ENCODE measurements around the gene VMAC. TPM values are rescaled to one million over a fixed set of nuclear protein-coding genes. Genes with fewer than 3 reads are reported as not detected.
A peak's percentile ranks its signal among the peaks of the same experiment; 100 is the strongest.

Gene VMAC
- total RNA-seq, 2 donors from 2014 or later: 24.6 TPM

DNA sequence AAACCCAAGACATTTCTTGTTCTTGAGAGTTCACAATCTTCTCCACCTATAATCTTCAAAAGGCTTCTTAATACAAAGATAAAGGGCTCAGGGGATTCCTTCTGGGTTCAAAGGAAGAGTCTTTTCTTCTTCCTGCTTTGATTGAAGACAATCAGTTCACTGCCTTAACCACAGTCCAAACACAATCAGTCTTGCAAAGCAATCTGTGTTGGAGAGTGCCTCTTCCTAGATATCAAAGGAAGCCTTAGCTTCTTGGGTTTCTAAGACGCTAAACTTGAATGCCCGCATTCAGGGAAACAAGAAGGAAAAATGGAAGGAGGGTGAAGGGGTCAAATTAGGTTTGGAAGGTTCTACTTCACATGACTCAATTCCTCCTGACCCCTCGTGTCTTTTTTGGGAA lies 46.1 kb downstream of the VMAC start:
- H3K9me3 ChIP-seq (ENCODE audit: control insufficient read depth, low read length, poor library complexity, severe bottlenecking): no peaks in the 10 kb centered on the region
- Mint-ChIP-seq H3K27me3 (no peaks in the 10 kb centered on the region), H3K27ac (peak overlapping the region; percentile 97), H3K36me3 (ENCODE audit: low read depth) (no peaks in the 10 kb centered on the region), H3K4me3 (peak overlapping the region; percentile 87), H3K4me1 (peaks cover 69% of the 10 kb centered on the region)
- peak; percentile 41 for ATAC-seq
- DNase-seq: no peak

DNA sequence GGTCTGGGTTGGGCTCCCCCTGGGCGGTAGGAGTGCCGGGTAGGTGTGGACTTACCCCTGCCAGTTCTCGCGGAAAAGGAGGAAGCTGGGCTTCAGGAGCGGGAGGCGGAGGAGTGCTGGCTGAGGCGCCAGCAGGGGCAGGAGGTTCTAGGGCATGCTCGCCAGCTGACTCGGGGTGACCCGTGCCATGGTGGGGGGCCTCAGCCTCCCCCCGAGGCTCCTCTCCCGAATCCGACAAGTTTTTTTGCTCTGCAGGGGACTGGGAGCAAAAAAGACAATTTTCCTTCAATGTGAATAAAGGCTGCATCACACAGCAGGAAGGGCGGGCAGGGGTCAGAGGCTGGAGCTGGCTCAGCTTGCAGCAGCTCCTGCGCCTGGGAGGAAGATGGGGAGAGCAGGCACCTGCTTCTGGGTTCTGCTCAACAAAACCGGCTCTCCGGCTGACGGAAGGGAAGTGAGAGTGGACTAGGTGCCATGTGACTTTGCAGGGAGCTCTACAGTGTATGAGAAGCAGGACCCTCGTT lies 46.7 kb downstream of the VMAC start:
- DNase-seq (no peak), ATAC-seq (no peak)
- peak overlapping the region; percentile 63 for H3K4me3 Mint-ChIP-seq
- H3K27ac Mint-ChIP-seq: peak overlapping the region; percentile 97
- no peaks in the 10 kb centered on the region for H3K9me3 ChIP-seq (ENCODE audit: control insufficient read depth, low read length, poor library complexity, severe bottlenecking)
- H3K4me1 Mint-ChIP-seq: peaks cover 68% of the 10 kb centered on the region
- H3K27me3 Mint-ChIP-seq: no peaks in the 10 kb centered on the region
- no peaks in the 10 kb centered on the region for H3K36me3 Mint-ChIP-seq (ENCODE audit: low read depth)

DNA sequence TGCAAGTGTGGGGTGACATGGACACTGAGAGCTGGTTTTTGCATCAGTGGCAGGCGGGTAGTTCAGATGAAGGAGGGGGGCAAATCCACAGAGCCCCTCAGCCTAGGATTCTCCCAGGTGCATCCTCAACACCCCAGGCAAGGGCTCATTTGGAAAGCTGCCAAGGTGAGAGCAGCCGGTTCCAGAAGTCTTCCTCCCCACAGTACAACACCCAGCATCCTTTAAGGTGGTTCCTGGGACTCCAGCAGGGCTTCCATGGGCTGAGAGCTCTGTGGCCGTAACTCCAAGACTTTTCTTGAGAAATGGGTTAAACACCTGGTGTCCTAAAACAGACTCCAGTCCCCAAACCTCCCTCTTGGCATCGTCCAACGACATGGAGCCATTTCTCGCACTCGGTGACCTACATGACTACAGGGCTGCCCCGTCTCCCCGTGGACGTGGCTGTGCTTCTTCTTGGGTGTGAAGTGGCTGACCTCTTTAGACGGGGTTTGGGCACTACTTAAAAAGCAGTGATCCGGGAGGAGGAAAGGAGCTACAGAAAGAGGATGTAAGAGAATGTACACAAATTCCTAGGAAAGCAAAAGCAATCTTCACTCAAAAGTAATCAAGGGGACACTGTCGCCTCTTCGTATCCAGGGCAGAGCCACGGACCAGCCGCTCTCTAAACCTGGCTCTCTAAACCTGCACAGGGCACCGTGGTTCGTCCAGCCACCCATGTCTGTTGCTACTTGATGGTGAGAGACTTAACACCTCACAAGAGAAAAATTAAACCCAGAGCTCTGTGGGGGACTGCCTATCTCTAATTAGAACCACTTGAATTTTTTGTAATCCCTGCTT lies 47.7 kb downstream of the VMAC start:
- Mint-ChIP-seq H3K27ac (peak overlapping the region; percentile 97), H3K4me1 (peaks cover 67% of the 10 kb centered on the region), H3K36me3 (ENCODE audit: low read depth) (no peaks in the 10 kb centered on the region), H3K4me3 (peak overlapping the region; percentile 19), H3K27me3 (no peaks in the 10 kb centered on the region)
- DNase-seq (no peak), ATAC-seq (no peak)
- H3K9me3 ChIP-seq (ENCODE audit: control insufficient read depth, low read length, poor library complexity, severe bottlenecking): no peaks in the 10 kb centered on the region

- H3K9me3 ChIP-seq (ENCODE audit: control insufficient read depth, low read length, poor library complexity, severe bottlenecking): no peaks in the 10 kb centered on the region
- H3K27ac Mint-ChIP-seq: peak overlapping the region; percentile 97
- ATAC-seq (no peak), DNase-seq (no peak)
- H3K27me3 Mint-ChIP-seq: no peaks in the 10 kb centered on the region
- H3K4me1 Mint-ChIP-seq: peaks cover 66% of the 10 kb centered on the region
- H3K4me3 Mint-ChIP-seq: peak overlapping the region; percentile 79
- no peaks in the 10 kb centered on the region for H3K36me3 Mint-ChIP-seq (ENCODE audit: low read depth)
Observed at GRCh38 chr19:5953030-5953589, 48.4 kb downstream of the VMAC start.

- Mint-ChIP-seq H3K4me1 (peaks cover 62% of the 10 kb centered on the region), H3K27me3 (no peaks in the 10 kb centered on the region), H3K4me3 (peak overlapping the region; percentile 79), H3K36me3 (ENCODE audit: low read depth) (no peaks in the 10 kb centered on the region), H3K27ac (peak overlapping the region; percentile 97)
- no peaks in the 10 kb centered on the region for H3K9me3 ChIP-seq (ENCODE audit: control insufficient read depth, low read length, poor library complexity, severe bottlenecking)
- peak; percentile 42 for ATAC-seq
- no peak for DNase-seq
Observed at GRCh38 chr19:5953680-5954213, 49.1 kb downstream of the VMAC start.

DNA sequence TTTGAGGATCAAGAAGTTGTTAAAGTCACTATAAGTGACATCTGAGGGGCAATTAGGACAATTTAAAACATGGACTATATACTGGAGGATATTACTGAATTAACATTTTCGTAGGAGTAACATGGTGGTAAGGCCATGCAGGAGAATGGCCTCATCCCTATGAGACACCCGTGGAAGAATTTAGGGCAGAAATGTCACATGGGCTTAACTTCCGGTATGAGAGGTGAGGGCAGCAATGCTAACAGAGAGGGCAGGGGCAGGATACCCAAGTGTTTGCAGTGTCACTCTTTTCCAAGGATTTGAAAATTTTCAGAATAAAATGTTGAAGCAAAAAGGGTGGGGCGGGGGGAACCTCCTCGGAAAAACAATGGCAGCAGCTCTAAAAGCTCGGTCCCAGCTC lies 49.6 kb downstream of the VMAC start:
- H3K9me3 ChIP-seq (ENCODE audit: control insufficient read depth, low read length, poor library complexity, severe bottlenecking): no peaks in the 10 kb centered on the region
- no peaks in the 10 kb centered on the region for H3K27me3 Mint-ChIP-seq
- no peaks in the 10 kb centered on the region for H3K36me3 Mint-ChIP-seq (ENCODE audit: low read depth)
- peak overlapping the region; percentile 97 for H3K27ac Mint-ChIP-seq
- DNase-seq (no peak), ATAC-seq (no peak)
- H3K4me1 Mint-ChIP-seq: peaks cover 60% of the 10 kb centered on the region
- peak overlapping the region; percentile 79 for H3K4me3 Mint-ChIP-seq

DNA sequence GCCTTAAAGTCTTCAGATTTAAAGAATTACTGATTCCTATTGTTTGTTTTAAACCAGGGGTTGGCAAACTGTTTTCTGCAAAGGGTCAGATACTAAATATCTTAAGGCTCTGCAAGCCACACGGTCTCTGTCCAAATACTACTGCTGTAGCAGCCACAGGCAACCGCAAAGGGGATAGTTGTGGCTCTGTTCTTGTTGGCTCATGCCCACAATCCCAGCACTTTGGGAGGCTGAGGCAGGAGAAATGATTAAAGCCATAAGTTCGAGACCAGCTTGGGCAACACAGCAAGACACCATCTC lies 50.9 kb downstream of the VMAC start:
- Mint-ChIP-seq H3K27ac (peak overlapping the region; percentile 61), H3K27me3 (no peaks in the 10 kb centered on the region), H3K4me3 (no peak overlapping the region), H3K36me3 (ENCODE audit: low read depth) (no peaks in the 10 kb centered on the region), H3K4me1 (peaks cover 52% of the 10 kb centered on the region)
- H3K9me3 ChIP-seq (ENCODE audit: control insufficient read depth, low read length, poor library complexity, severe bottlenecking): no peaks in the 10 kb centered on the region
- DNase-seq (no peak), ATAC-seq (no peak)

DNA sequence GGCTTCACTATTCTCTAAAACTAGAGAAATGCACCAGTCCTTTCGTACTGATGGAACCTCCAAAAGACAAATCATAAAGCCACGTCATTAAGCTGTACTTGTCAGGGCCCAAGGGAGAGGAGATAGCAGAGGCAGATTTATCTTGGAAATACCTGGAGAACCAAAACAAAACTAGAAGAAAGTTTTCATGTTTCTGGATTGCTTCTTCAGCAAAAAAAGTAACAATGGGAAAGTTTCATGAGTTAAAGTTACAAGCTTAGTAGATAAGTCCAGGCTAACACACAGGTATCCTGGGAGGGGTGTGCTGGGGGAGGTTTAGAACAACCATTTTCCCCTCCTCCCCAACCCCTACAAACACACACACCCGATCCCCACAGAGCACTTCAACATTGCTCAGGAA lies 51.7 kb downstream of the VMAC start:
- ATAC-seq (no peak), DNase-seq (no peak)
- H3K9me3 ChIP-seq (ENCODE audit: control insufficient read depth, low read length, poor library complexity, severe bottlenecking): no peaks in the 10 kb centered on the region
- H3K4me1 Mint-ChIP-seq: peaks cover 54% of the 10 kb centered on the region
- no peaks in the 10 kb centered on the region for H3K27me3 Mint-ChIP-seq
- H3K4me3 Mint-ChIP-seq: no peak overlapping the region
- no peaks in the 10 kb centered on the region for H3K36me3 Mint-ChIP-seq (ENCODE audit: low read depth)
- H3K27ac Mint-ChIP-seq: peak overlapping the region; percentile 61

DNA sequence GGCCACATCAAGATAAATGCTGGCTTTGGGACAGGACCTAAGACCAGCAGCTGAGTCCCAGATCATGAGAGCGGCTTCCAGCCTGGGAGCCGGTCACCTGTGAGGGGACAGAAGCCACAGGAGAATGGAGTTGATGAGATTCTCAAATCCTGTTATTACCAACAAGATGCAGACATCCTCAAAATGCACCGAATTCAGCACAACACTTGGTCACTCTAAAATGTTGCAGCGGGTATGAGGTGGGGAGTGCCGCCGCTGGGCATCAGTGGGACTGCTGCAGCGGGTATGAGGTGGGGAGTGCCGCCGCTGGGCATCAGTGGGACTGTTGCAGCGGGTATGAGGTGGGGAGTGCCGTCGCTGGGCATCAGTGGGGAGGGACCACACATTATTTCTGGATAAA lies 52.1 kb downstream of the VMAC start:
- Mint-ChIP-seq H3K4me1 (peaks cover 53% of the 10 kb centered on the region), H3K4me3 (no peak overlapping the region), H3K27ac (no peak overlapping the region), H3K36me3 (ENCODE audit: low read depth) (no peaks in the 10 kb centered on the region), H3K27me3 (no peaks in the 10 kb centered on the region)
- DNase-seq (no peak), ATAC-seq (no peak)
- H3K9me3 ChIP-seq (ENCODE audit: control insufficient read depth, low read length, poor library complexity, severe bottlenecking): no peaks in the 10 kb centered on the region

DNA sequence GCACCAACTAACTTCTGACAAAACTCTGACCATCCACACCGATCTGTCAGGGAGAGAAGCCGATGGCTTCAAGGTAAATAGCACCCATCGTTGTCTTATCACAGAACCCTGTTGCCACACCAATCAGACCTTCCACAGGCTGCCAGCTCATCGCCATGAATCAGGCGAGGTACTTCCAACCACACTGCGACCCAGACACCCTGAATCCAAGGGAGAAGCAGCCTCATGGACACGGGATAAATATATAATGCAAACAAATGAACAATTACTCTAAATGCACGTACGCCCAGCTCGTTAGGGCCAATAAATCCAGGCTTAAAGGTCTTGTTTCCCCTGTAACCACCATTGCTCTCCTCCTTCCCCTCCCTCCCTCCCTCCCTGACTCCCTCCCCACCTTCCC lies 52.5 kb downstream of the VMAC start:
- DNase-seq (no peak), ATAC-seq (no peak)
- Mint-ChIP-seq H3K36me3 (ENCODE audit: low read depth) (no peaks in the 10 kb centered on the region), H3K4me1 (peaks cover 53% of the 10 kb centered on the region), H3K27me3 (no peaks in the 10 kb centered on the region), H3K27ac (peak overlapping the region; percentile 99), H3K4me3 (no peak overlapping the region)
- no peaks in the 10 kb centered on the region for H3K9me3 ChIP-seq (ENCODE audit: control insufficient read depth, low read length, poor library complexity, severe bottlenecking)

DNA sequence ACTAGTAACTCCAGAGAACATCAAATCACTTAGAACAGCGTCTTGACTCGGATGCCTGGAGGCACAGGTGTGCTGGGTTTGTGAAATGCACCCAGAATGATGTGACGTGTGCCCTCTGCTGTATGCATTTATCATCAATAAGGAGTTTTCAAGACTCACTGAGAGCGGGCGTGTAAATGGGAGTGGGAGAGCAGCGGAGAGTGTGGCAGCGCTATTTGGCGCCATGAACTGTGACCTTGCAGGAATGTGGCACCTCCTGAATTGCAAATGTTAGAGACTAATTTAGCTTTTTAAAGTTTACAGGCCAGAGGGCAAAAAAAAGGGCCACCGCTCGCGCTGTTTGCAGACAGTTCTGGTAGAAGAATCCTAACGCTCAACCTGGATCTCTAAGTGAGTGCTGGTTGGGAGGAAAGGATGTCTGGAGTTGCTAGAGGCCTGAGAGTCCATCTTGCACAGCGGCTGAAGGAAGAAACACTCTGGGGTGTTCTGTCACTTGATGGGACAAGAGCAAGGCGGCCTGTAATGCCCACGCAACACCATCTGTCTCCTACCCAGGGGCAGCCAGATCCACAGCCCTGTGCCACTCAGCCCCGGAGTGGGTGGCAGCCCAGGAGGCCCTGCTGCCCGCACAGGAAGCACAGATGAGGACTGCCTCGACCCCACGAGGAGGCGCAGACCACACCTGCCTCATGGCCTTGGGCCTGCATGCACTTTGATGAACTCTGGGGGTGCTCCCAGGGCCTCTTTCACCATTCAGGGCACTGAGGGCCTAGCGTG lies 53.6 kb downstream of the VMAC start:
- ATAC-seq (no peak), DNase-seq (no peak)
- Mint-ChIP-seq H3K4me1 (peaks cover 55% of the 10 kb centered on the region), H3K36me3 (ENCODE audit: low read depth) (no peaks in the 10 kb centered on the region), H3K27me3 (no peaks in the 10 kb centered on the region), H3K4me3 (peak overlapping the region; percentile 58), H3K27ac (peak overlapping the region; percentile 99)
- H3K9me3 ChIP-seq (ENCODE audit: control insufficient read depth, low read length, poor library complexity, severe bottlenecking): no peaks in the 10 kb centered on the region

DNA sequence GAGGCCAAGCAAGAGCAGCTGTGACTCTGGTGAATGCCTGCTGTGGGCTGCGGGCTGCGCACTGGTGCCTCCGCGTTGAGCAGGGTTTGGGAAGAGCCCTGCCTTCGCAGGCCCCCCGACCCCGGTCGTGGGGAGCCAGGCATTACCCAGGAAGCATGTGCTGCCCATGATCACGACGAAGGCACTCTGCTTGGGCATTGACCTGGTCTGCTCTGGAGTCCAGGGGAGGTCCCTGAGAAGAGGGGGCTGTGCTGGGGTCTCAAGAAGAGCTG lies 54.1 kb downstream of the VMAC start:
- ATAC-seq: no peak
- peak overlapping the region; percentile 99 for H3K27ac Mint-ChIP-seq

GRCh38 chr19:5959260-5960004 lies 54.8 kb downstream of the VMAC start:
- ATAC-seq (no peak), DNase-seq (no peak)
- Mint-ChIP-seq H3K4me1 (peaks cover 48% of the 10 kb centered on the region), H3K36me3 (ENCODE audit: low read depth) (peaks cover 2% of the 10 kb centered on the region), H3K27ac (peak overlapping the region; percentile 99), H3K4me3 (no peak overlapping the region), H3K27me3 (no peaks in the 10 kb centered on the region)
- H3K9me3 ChIP-seq (ENCODE audit: control insufficient read depth, low read length, poor library complexity, severe bottlenecking): no peaks in the 10 kb centered on the region

More for the DNA sequence above, 54.1 kb downstream of the VMAC start:
- H3K27me3 Mint-ChIP-seq: no peaks in the 10 kb centered on the region
- no peaks in the 10 kb centered on the region for H3K36me3 Mint-ChIP-seq (ENCODE audit: low read depth)
- DNase-seq: no peak
- peaks cover 51% of the 10 kb centered on the region for H3K4me1 Mint-ChIP-seq
- peak overlapping the region; percentile 12 for H3K4me3 Mint-ChIP-seq
- no peaks in the 10 kb centered on the region for H3K9me3 ChIP-seq (ENCODE audit: control insufficient read depth, low read length, poor library complexity, severe bottlenecking)

Measured in T-helper 17 cell (primary cell).